Kidney (tissue), 14 donors: ENCODE results near the gene ICA1. TPM values are rescaled to one million over a fixed set of nuclear protein-coding genes. Genes with fewer than 3 reads are reported as not detected.

Source experiments
- DNase-seq, 5 donors: peaks; one replicate each; pipeline ENCODE4 v3.0.0-alpha.2; 2013 to 2020
- FAIRE-seq: peaks from 2 replicates; lab custom pipeline; 2012; peaks lifted over from hg19 to GRCh38; lab: Jason Lieb, UNC
- H3K27ac ChIP-seq, 2 donors: one replicate each; pipeline ENCODE4 v1.7.0; 2013; ENCODE audit warnings: low read depth in 2 of 2, low read length in 2 of 2, inconsistent platforms in 1 of 2
- H3K27me3 ChIP-seq: one replicate; pipeline ENCODE4 v1.7.1; 2013; ENCODE audit warnings: low read length, inconsistent platforms; ENCODE audit not compliant: control insufficient read depth, insufficient read depth
- H3K36me3 ChIP-seq, 3 donors: one replicate each; pipeline versions ENCODE4 v1.7.0 to v1.7.1; 2013; ENCODE audit warnings: low read length in 3 of 3, control low read depth in 1 of 3, inconsistent platforms in 1 of 3; ENCODE audit not compliant: insufficient read depth in 3 of 3, control insufficient read depth in 2 of 3
- H3K4me1 ChIP-seq, 3 donors: one replicate each; pipeline versions ENCODE4 v1.7.0 to v1.7.1; 2013; ENCODE audit warnings: low read length in 3 of 3, inconsistent platforms in 1 of 3, low read depth in 1 of 3; ENCODE audit not compliant: control insufficient read depth in 2 of 3, insufficient read depth in 2 of 3
- H3K4me3 ChIP-seq, 3 donors: one replicate each; pipeline versions ENCODE4 v1.7.0 to v1.8.1; 2013; ENCODE audit warnings: low read length in 3 of 3, control low read depth in 1 of 3, inconsistent platforms in 1 of 3
- H3K9ac ChIP-seq, 3 donors: one replicate each; pipeline versions ENCODE4 v1.7.0 to v1.7.1; 2013; ENCODE audit warnings: low read length in 3 of 3, control low read depth in 1 of 3, inconsistent platforms in 1 of 3
- H3K9me3 ChIP-seq, 3 donors: one replicate each; pipeline versions ENCODE4 v1.7.0 to v1.7.1; 2013; ENCODE audit warnings: low read length in 3 of 3, control low read depth in 1 of 3, inconsistent platforms in 1 of 3; ENCODE audit not compliant: control insufficient read depth in 2 of 3, insufficient read depth in 1 of 3
- CTCF ChIP-seq: IDR thresholded peaks from 3 replicates; pipeline ENCODE4 v1.5.1; 2012; ENCODE audit warnings: mild to moderate bottlenecking, moderate library complexity, borderline replicate concordance; ENCODE audit not compliant: insufficient read depth; ENCODE audit errors: extremely low read depth
- intact Hi-C: fragments of 100-400 bp; cut with DNase I; formaldehyde crosslinking; loops from one replicate; pipeline ENCODE4 v1.11.1; 2022
- polyA plus RNA-seq: library from polyadenylated mRNA; stranded (reverse); fragments of 350-450 nt; fragmentation: Illumina TruSeq; extraction: RNeasy Lipid Tissue Mini Kit (QIAGEN cat#74804); gene quantifications from one replicate; pipeline ENCODE4 v1.2.3, GENCODE V29; 2014; ENCODE audit warnings: low read depth, low replicate concordance; ENCODE audit not compliant: insufficient read depth
- total RNA-seq: library from RNA; stranded (reverse); fragmentation: NEBNext Ultra II Directional; extraction: Animal tissue kit (Norgen Biotek cat#: 25700); gene quantifications from one replicate; pipeline ENCODE4 v1.2.1, GENCODE V29; 2021
- donor health status: control.
- donor health status: control.
- donor health status: control.
- donor health status: control.
- donor health status: control.
- donor health status: DM: yes; HTN: yes; CAD: no.
- donor health status: Normal renal cell carcinoma (clear cell type).

Gene ICA1
- total and polyA plus RNA-seq, 2 donors from 2014 or later, result 24.2 to 41.8 TPM

DNA sequence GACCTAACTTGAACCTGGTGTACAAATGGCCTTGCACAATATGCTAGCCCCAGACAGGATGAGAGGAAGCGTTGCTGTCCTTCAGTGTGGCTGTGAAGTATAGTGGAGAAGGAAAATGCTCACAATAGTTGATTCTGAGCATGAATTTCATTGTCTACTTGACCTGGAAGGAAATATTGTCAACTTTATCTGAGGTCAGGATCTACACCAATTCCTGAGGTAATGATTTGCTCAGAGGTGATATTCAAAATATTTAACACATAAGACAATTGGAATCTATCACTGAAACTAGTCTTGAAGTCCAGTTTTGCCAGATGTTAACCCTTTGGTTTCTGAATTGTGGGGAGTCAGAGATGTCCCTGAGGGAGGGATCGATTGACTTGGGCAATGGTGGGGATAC, 20.9 kb upstream of the ICA1 start:
- Histone ChIP-seq H3K36me3 (no peaks in the 10 kb centered on the region), H3K9me3 (no peaks in the 10 kb centered on the region), H3K4me1 (no peaks in the 10 kb centered on the region), H3K27me3 (no peaks in the 10 kb centered on the region), H3K9ac (no peak overlapping the region), H3K27ac (no peak overlapping the region), H3K4me3 (no peak overlapping the region)
- no peak for TF ChIP-seq CTCF
- intact Hi-C loops, result no loop called here
- FAIRE-seq, result no peak
- DNase-seq, result no peak

DNA sequence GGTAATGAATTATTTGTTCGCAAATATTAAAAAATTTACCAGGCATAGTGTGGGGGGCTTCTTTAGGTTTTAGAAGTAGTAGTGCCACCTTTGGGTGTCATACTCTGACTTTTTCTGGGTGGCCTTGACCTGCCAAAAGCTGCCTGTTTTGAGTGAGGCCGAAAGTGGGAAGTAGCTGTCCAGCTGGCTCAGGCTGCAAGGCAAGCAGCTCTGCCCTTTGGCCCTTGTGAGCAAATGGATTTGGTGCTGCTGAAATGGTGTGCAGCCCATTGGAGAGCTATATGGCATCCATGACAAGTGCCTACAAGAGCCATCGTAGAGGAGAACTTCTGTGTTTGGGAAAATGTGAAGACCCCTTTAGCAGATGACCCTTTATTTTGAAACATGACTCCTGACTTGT, 20.2 kb upstream of the ICA1 start:
- no peaks in the 10 kb centered on the region for H3K4me1 ChIP-seq
- intact Hi-C loops, result no loop called here
- DNase-seq, result no peak
- no peaks in the 10 kb centered on the region for H3K36me3 ChIP-seq
- no peak overlapping the region for H3K9ac ChIP-seq
- no peak for TF ChIP-seq CTCF
- no peaks in the 10 kb centered on the region for H3K27me3 ChIP-seq
- H3K27ac ChIP-seq, result no peak overlapping the region
- H3K4me3 ChIP-seq, result no peak overlapping the region
- no peaks in the 10 kb centered on the region for H3K9me3 ChIP-seq
- FAIRE-seq, result no peak

- Histone ChIP-seq H3K9me3 (no peaks in the 10 kb centered on the region), H3K27ac (no peak overlapping the region), H3K27me3 (no peaks in the 10 kb centered on the region), H3K4me1 (no peaks in the 10 kb centered on the region), H3K36me3 (no peaks in the 10 kb centered on the region), H3K4me3 (no peak overlapping the region), H3K9ac (no peak overlapping the region)
- no peak for FAIRE-seq
- intact Hi-C loops, result no loop called here
- no peak for TF ChIP-seq CTCF
- no peak for DNase-seq
These were observed 16.2 kb upstream of the ICA1 start for GRCh38 chr7:8278183-8278582.

- FAIRE-seq (no peak), DNase-seq (no peak)
- no peaks in the 10 kb centered on the region for H3K4me1 ChIP-seq
- no peak overlapping the region for H3K4me3 ChIP-seq
- no peak for TF ChIP-seq CTCF
- no peaks in the 10 kb centered on the region for H3K36me3 ChIP-seq
- no peak overlapping the region for H3K27ac ChIP-seq
- no peak overlapping the region for H3K9ac ChIP-seq
- no peaks in the 10 kb centered on the region for H3K9me3 ChIP-seq
- intact Hi-C loops, result no loop called here
- H3K27me3 ChIP-seq, result no peaks in the 10 kb centered on the region
These were observed 15.5 kb upstream of the ICA1 start for GRCh38 chr7:8277394-8277982.
